Measurements from ENCODE around the gene RFX5.
"Not testable (repeated sequence)": the region's sequence is repeated elsewhere in the genome, so short reads cannot be mapped to it uniquely, and the experiment has no call there.

The RFX5 gene

GRCh38 chr1:151362308-151363155 lies 15.5 kb upstream of the RFX5 start:
- DNase-seq (ENCODE audit: insufficient read length, low spot score) (no peak), FAIRE-seq (no peak)
- TF ChIP-seq PAX5 (IDR thresholded peaks at IDR 0.05; ENCODE audit: insufficient read depth, low read length, severe bottlenecking) (no peak), POLR2AphosphoS5 (IDR thresholded peaks at IDR 0.05; ENCODE audit: low read depth, low read length) (no peak), SPI1 (IDR thresholded peaks at IDR 0.05; ENCODE audit: low read depth, low read length) (no peak), POU2F2 (IDR thresholded peaks at IDR 0.05; ENCODE audit: low read depth, low read length) (no peak), TAF1 (IDR thresholded peaks at IDR 0.05; ENCODE audit: low read depth, low read length) (no peak), POLR2A (IDR thresholded peaks at IDR 0.05; ENCODE audit: low read depth, low read length) (no peak)

- TF ChIP-seq TAF1 (IDR thresholded peaks at IDR 0.05; ENCODE audit: low read depth, low read length) (no peak), SPI1 (IDR thresholded peaks at IDR 0.05; ENCODE audit: low read depth, low read length) (no peak), POU2F2 (IDR thresholded peaks at IDR 0.05; ENCODE audit: low read depth, low read length) (no peak), POLR2A (IDR thresholded peaks at IDR 0.05; ENCODE audit: low read depth, low read length) (no peak), POLR2AphosphoS5 (IDR thresholded peaks at IDR 0.05; ENCODE audit: low read depth, low read length) (no peak), PAX5 (IDR thresholded peaks at IDR 0.05; ENCODE audit: insufficient read depth, low read length, severe bottlenecking) (no peak)
- DNase-seq (ENCODE audit: insufficient read length, low spot score) (no peak), FAIRE-seq (no peak)
Measured at GRCh38 chr1:151361883-151362282, 14.8 kb upstream of the RFX5 start.

- no peak for FAIRE-seq
- TF ChIP-seq SPI1 (IDR thresholded peaks at IDR 0.05; ENCODE audit: low read depth, low read length): peak; percentile 43; the same call in 1 of the 2 replicates
- TF ChIP-seq POLR2AphosphoS5 (IDR thresholded peaks at IDR 0.05; ENCODE audit: low read depth, low read length): no peak
- TF ChIP-seq PAX5 (IDR thresholded peaks at IDR 0.05; ENCODE audit: insufficient read depth, low read length, severe bottlenecking): no peak
- DNase-seq (ENCODE audit: insufficient read length, low spot score): no peak
Measured at GRCh38 chr1:151356696-151357095, 9.6 kb upstream of the RFX5 start.

- TF ChIP-seq POLR2AphosphoS5 (IDR thresholded peaks at IDR 0.05; ENCODE audit: low read depth, low read length) (no peak), POLR2A (IDR thresholded peaks at IDR 0.05; ENCODE audit: low read depth, low read length) (no peak), TAF1 (IDR thresholded peaks at IDR 0.05; ENCODE audit: low read depth, low read length) (no peak), PAX5 (IDR thresholded peaks at IDR 0.05; ENCODE audit: insufficient read depth, low read length, severe bottlenecking) (no peak), POU2F2 (IDR thresholded peaks at IDR 0.05; ENCODE audit: low read depth, low read length) (no peak), SPI1 (IDR thresholded peaks at IDR 0.05; ENCODE audit: low read depth, low read length) (no peak)
- FAIRE-seq (no peak), DNase-seq (ENCODE audit: insufficient read length, low spot score) (no peak)
Measured at GRCh38 chr1:151352021-151352718, 5.1 kb upstream of the RFX5 start.

- not testable (repeated sequence) for DNase-seq (ENCODE audit: insufficient read length, low spot score); FAIRE-seq
Measured at GRCh38 chr1:151350323-151350722, 3.3 kb upstream of the RFX5 start.

GRCh38 chr1:151347523-151348246 lies 633 bp upstream of the RFX5 start:
- TF ChIP-seq TAF1 (IDR thresholded peaks at IDR 0.05; ENCODE audit: low read depth, low read length) (peak; percentile 52; the same call in 1 of the 2 replicates), POLR2AphosphoS5 (IDR thresholded peaks at IDR 0.05; ENCODE audit: low read depth, low read length) (no peak), POLR2A (IDR thresholded peaks at IDR 0.05; ENCODE audit: low read depth, low read length) (peak; percentile 37; the same call in 1 of the 2 replicates)
- no peak for DNase-seq (ENCODE audit: insufficient read length, low spot score)
- no peak for FAIRE-seq

GRCh38 chr1:151346082-151346768 lies 827 bp downstream of the RFX5 start:
- TF ChIP-seq POLR2A (IDR thresholded peaks at IDR 0.05; ENCODE audit: low read depth, low read length): no peak
- no peak for TF ChIP-seq PAX5 (IDR thresholded peaks at IDR 0.05; ENCODE audit: insufficient read depth, low read length, severe bottlenecking)
- TF ChIP-seq TAF1 (IDR thresholded peaks at IDR 0.05; ENCODE audit: low read depth, low read length): no peak
- TF ChIP-seq POLR2AphosphoS5 (IDR thresholded peaks at IDR 0.05; ENCODE audit: low read depth, low read length): no peak
- TF ChIP-seq SPI1 (IDR thresholded peaks at IDR 0.05; ENCODE audit: low read depth, low read length): no peak
- TF ChIP-seq POU2F2 (IDR thresholded peaks at IDR 0.05; ENCODE audit: low read depth, low read length): no peak

GRCh38 chr1:151344291-151344690 lies 2.8 kb downstream of the RFX5 start:
- no peak for DNase-seq (ENCODE audit: insufficient read length, low spot score)
- no peak for FAIRE-seq
- TF ChIP-seq POLR2A (IDR thresholded peaks at IDR 0.05; ENCODE audit: low read depth, low read length) (no peak), PAX5 (IDR thresholded peaks at IDR 0.05; ENCODE audit: insufficient read depth, low read length, severe bottlenecking) (no peak), POLR2AphosphoS5 (IDR thresholded peaks at IDR 0.05; ENCODE audit: low read depth, low read length) (no peak; the same call in 1 of the 2 replicates)

More at GRCh38 chr1:151346082-151346768, 827 bp downstream of the RFX5 start:
- FAIRE-seq (no peak), DNase-seq (ENCODE audit: insufficient read length, low spot score) (no peak)

- no peak for TF ChIP-seq SPI1 (IDR thresholded peaks at IDR 0.05; ENCODE audit: low read depth, low read length)
- no peak for TF ChIP-seq POU2F2 (IDR thresholded peaks at IDR 0.05; ENCODE audit: low read depth, low read length)
- TF ChIP-seq TAF1 (IDR thresholded peaks at IDR 0.05; ENCODE audit: low read depth, low read length): no peak
- TF ChIP-seq POLR2AphosphoS5 (IDR thresholded peaks at IDR 0.05; ENCODE audit: low read depth, low read length): no peak
- TF ChIP-seq PAX5 (IDR thresholded peaks at IDR 0.05; ENCODE audit: insufficient read depth, low read length, severe bottlenecking): no peak
- no peak for TF ChIP-seq POLR2A (IDR thresholded peaks at IDR 0.05; ENCODE audit: low read depth, low read length)
- no peak for FAIRE-seq
Measured at GRCh38 chr1:151343587-151343986, 3.5 kb downstream of the RFX5 start.

More at GRCh38 chr1:151343587-151343986, 3.5 kb downstream of the RFX5 start:
- no peak for DNase-seq (ENCODE audit: insufficient read length, low spot score)

All from GM12891 (cell line).